ENCODE measurements around the gene COMMD3.

COMMD3 gene

GRCh38 chr10:22341926-22342196 is 25.7 kb downstream of the COMMD3 start:
- no peaks in the 10 kb centered on the region for H3K36me3 ChIP-seq (ENCODE audit: control insufficient read depth, insufficient read depth, low read length)
- no peak for TF ChIP-seq CTCF (IDR thresholded peaks at IDR 0.05; ENCODE audit: insufficient read depth, low read length, poor library complexity, severe bottlenecking)
- no peak for DNase-seq (ENCODE audit: extremely low read depth, insufficient read length)
- no peak overlapping the region for H3K4me3 ChIP-seq (replicated peaks; ENCODE audit: low read depth, low read length)
- H3K27me3 ChIP-seq (replicated peaks; ENCODE audit: control insufficient read depth, insufficient read depth, low read length), result peaks cover 2% of the 10 kb centered on the region

GRCh38 chr10:22342421-22342820 is 26.2 kb downstream of the COMMD3 start:
- no peak for DNase-seq (ENCODE audit: extremely low read depth, insufficient read length)
- TF ChIP-seq CTCF (IDR thresholded peaks at IDR 0.05; ENCODE audit: insufficient read depth, low read length, poor library complexity, severe bottlenecking), result no peak
- no peaks in the 10 kb centered on the region; the same call in none of the 2 replicates for H3K27me3 ChIP-seq (replicated peaks; ENCODE audit: control insufficient read depth, insufficient read depth, low read length)
- H3K4me3 ChIP-seq (replicated peaks; ENCODE audit: low read depth, low read length), result no peak overlapping the region
- no peaks in the 10 kb centered on the region for H3K36me3 ChIP-seq (ENCODE audit: control insufficient read depth, insufficient read depth, low read length)

GRCh38 chr10:22343731-22344130 is 27.5 kb downstream of the COMMD3 start:
- Histone ChIP-seq H3K27me3 (replicated peaks; ENCODE audit: control insufficient read depth, insufficient read depth, low read length) (no peaks in the 10 kb centered on the region; the same call in 1 of the 2 replicates), H3K4me3 (replicated peaks; ENCODE audit: low read depth, low read length) (no peak overlapping the region), H3K36me3 (ENCODE audit: control insufficient read depth, insufficient read depth, low read length) (no peaks in the 10 kb centered on the region)
- TF ChIP-seq CTCF (IDR thresholded peaks at IDR 0.05; ENCODE audit: insufficient read depth, low read length, poor library complexity, severe bottlenecking), result no peak
- DNase-seq (ENCODE audit: extremely low read depth, insufficient read length), result no peak

GRCh38 chr10:22344249-22344648 is 28.1 kb downstream of the COMMD3 start:
- Histone ChIP-seq H3K4me3 (replicated peaks; ENCODE audit: low read depth, low read length) (no peak overlapping the region), H3K27me3 (replicated peaks; ENCODE audit: control insufficient read depth, insufficient read depth, low read length) (no peaks in the 10 kb centered on the region; the same call in 1 of the 2 replicates), H3K36me3 (ENCODE audit: control insufficient read depth, insufficient read depth, low read length) (no peaks in the 10 kb centered on the region)
- no peak for TF ChIP-seq CTCF (IDR thresholded peaks at IDR 0.05; ENCODE audit: insufficient read depth, low read length, poor library complexity, severe bottlenecking)
- DNase-seq (ENCODE audit: extremely low read depth, insufficient read length), result no peak

- no peak overlapping the region for H3K4me3 ChIP-seq (replicated peaks; ENCODE audit: low read depth, low read length)
- DNase-seq (ENCODE audit: extremely low read depth, insufficient read length), result no peak
- H3K36me3 ChIP-seq (ENCODE audit: control insufficient read depth, insufficient read depth, low read length), result no peaks in the 10 kb centered on the region
- no peak for TF ChIP-seq CTCF (IDR thresholded peaks at IDR 0.05; ENCODE audit: insufficient read depth, low read length, poor library complexity, severe bottlenecking)
- H3K27me3 ChIP-seq (replicated peaks; ENCODE audit: control insufficient read depth, insufficient read depth, low read length), result no peaks in the 10 kb centered on the region; the same call in 1 of the 2 replicates
Measured at GRCh38 chr10:22344781-22345300, 28.7 kb downstream of the COMMD3 start.

Measured in GM06990 (cell line).